PFSK-1 (cell line): ENCODE data around the gene USP11.

Experiments used
- FOXP2 ChIP-seq: optimal IDR thresholded peaks from 2 replicates; pipeline ENCODE3; 2011; ENCODE audit warnings: borderline replicate concordance, control low read depth, inconsistent platforms; ENCODE audit not compliant: insufficient read depth; ENCODE audit errors: extremely low read length, extremely low read depth
- POLR2AphosphoS5 ChIP-seq: IDR thresholded peaks from 2 replicates; pipeline ENCODE4 v1.6.1; 2012; ENCODE audit warnings: low read depth, mild to moderate bottlenecking, control low read depth, low read length, moderate library complexity
- REST ChIP-seq, 2 experiments: IDR thresholded peaks; 2 replicates each; pipeline versions ENCODE4 v1.6.1 to v1.8.0; 2011 to 2012; ENCODE audit warnings: low read depth in 2 of 2, low read length in 2 of 2, control low read depth in 1 of 2, inconsistent platforms in 1 of 2, mild to moderate bottlenecking in 1 of 2, moderate library complexity in 1 of 2; ENCODE audit not compliant: insufficient read depth in 1 of 2
- SIN3A ChIP-seq: IDR thresholded peaks from 2 replicates; pipeline ENCODE4 v1.6.1; 2012; ENCODE audit warnings: mild to moderate bottlenecking, low read length, moderate library complexity, borderline replicate concordance; ENCODE audit not compliant: insufficient read depth
- TAF1 ChIP-seq: IDR thresholded peaks from 2 replicates; pipeline ENCODE4 v1.6.1; 2012; ENCODE audit warnings: low read length, control low read depth, borderline replicate concordance; ENCODE audit not compliant: insufficient read depth

Gene USP11

DNA sequence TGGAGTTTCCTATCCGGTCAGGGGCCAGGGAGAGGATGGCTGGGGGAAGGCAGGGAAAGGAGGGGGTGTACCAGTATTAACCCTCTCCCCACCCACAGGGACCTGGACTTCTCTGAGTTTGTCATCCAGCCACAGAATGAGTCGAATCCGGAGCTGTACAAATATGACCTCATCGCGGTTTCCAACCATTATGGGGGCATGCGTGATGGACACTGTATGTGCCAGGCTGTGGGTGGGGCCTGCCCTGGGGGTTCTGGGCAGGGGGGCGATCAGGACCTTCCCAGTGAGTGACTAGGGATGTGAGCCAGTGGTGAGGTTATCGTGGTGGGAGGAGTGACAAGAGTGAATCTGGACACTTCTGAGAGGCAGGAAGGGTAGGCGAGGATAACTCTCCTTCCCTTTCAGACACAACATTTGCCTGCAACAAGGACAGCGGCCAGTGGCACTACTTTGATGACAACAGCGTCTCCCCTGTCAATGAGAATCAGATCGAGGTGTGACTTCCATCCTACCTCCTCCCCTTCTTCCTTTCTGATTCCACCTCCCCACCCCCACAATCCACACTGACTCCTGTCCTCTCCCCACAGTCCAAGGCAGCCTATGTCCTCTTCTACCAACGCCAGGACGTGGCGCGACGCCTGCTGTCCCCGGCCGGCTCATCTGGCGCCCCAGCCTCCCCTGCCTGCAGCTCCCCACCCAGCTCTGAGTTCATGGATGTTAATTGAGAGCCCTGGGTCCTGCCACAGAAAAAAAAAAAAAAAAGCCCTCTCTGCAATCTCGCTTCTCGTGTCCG is 14.6 kb downstream of the USP11 start:
- no peak for TF ChIP-seq FOXP2
- no peak for TF ChIP-seq TAF1
- no peak for TF ChIP-seq POLR2AphosphoS5
- TF ChIP-seq SIN3A, result no peak
- no peak for TF ChIP-seq REST (IDR thresholded peaks at IDR 0.05; ENCODE audit: insufficient read depth in 1 of 2, low read depth in 2 of 2, low read length in 2 of 2)

GRCh38 chrX:47247999-47248320 is 15.2 kb downstream of the USP11 start:
- no peak for TF ChIP-seq SIN3A
- no peak for TF ChIP-seq TAF1
- no peak for TF ChIP-seq REST (IDR thresholded peaks at IDR 0.05; ENCODE audit: insufficient read depth in 1 of 2, low read depth in 2 of 2, low read length in 2 of 2)
- TF ChIP-seq POLR2AphosphoS5, result no peak
- TF ChIP-seq FOXP2, result no peak

DNA sequence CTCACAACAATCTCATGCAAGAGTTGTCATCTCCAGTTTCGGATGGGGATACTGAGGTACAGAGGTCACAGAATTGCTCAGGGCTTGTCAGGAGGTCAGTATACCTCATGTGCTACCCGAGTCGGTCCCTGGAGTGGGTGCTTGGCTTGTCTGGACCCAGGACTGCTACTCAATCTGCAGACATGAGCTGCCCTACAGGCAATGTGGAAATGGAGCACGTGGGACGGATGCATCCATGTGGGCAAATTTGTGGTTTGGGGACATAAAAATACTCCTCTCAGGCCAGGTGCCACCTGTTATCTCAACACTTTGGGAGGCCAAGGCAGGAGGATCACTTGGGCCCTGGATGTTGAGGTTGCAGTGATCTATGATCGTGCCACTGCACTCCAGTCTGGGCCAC is 15.8 kb downstream of the USP11 start:
- TF ChIP-seq TAF1 (no peak), SIN3A (no peak), FOXP2 (no peak)

DNA sequence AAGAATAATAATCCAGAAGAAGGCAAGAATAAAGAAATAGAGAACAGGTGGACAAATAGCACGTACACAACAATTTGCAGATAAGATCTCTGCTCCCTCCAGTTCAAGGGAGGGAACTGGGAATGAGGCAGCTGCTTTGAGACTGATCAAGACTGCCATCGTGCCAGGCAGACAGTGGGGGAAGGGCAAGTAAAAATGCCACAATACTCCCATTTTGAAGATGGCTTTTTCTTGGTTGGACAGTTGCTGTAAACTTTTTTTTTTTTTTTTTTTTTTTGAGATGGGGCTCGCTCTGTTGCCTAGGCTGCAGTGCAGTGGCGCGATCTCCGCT is 17.2 kb downstream of the USP11 start:
- TF ChIP-seq REST (IDR thresholded peaks at IDR 0.05; ENCODE audit: insufficient read depth in 1 of 2, low read depth in 2 of 2, low read length in 2 of 2) (no peak), FOXP2 (no peak), POLR2AphosphoS5 (no peak), SIN3A (no peak), TAF1 (no peak)

GRCh38 chrX:47264483-47265173 is 31.8 kb downstream of the USP11 start:
- no peak for TF ChIP-seq FOXP2
- no peak for TF ChIP-seq REST (IDR thresholded peaks at IDR 0.05; ENCODE audit: insufficient read depth in 1 of 2, low read depth in 2 of 2, low read length in 2 of 2)
- no peak for TF ChIP-seq POLR2AphosphoS5
